ENCODE measurements around the gene GALE. TPM values are rescaled to one million over a fixed set of nuclear protein-coding genes. Genes with fewer than 3 reads are reported as not detected.

GALE gene
- total and polyA plus RNA-seq, 2 donors (not counting 1 experiment from before 2014, with no cell fraction given) = 9.4 to 12.1 TPM

- H3K4me1 Mint-ChIP-seq = peaks cover 3% of the 10 kb centered on the region
- DNase-seq (no peak), ATAC-seq (ENCODE audit: low read depth) (no peak)
- H3K27me3 Mint-ChIP-seq = no peaks in the 10 kb centered on the region
- intact Hi-C loops (cut with micrococcal nuclease) = no loop called here
- 100% methylated on average over 3 of the region's 3 CpGs for WGBS (ENCODE audit: insufficient coverage)
- Histone ChIP-seq H3K4me3 (ENCODE audit: control extremely low read depth in 1 of 5, extremely low read depth in 1 of 5, insufficient read depth in 1 of 5, low read depth in 2 of 5, low read length in 4 of 5) (no peak overlapping the region), H4K20me1 (ENCODE audit: control insufficient read depth, insufficient read depth, low read length, poor library complexity, severe bottlenecking) (peaks cover 46% of the 10 kb centered on the region), H3K27me3 (replicated peaks in 1 of 4; ENCODE audit: control extremely low read depth in 1 of 4, control insufficient read depth in 3 of 4, insufficient read depth in 4 of 4, low read length in 3 of 4) (no peaks in the 10 kb centered on the region), H3K4me1 (ENCODE audit: control insufficient read depth in 2 of 2, insufficient read depth in 2 of 2, low read length in 2 of 2) (no peaks in the 10 kb centered on the region), H3K9me3 (ENCODE audit: control extremely low read depth in 1 of 3, control insufficient read depth in 2 of 3, insufficient read depth in 1 of 3, low read length in 2 of 3) (no peaks in the 10 kb centered on the region), H2AFZ (ENCODE audit: insufficient read depth, low read depth, low read length, poor library complexity, severe bottlenecking) (no peak overlapping the region), H3K36me3 (replicated peaks in 1 of 2; ENCODE audit: control extremely low read depth in 1 of 2, control insufficient read depth in 1 of 2, extremely low read depth in 1 of 2, insufficient read depth in 2 of 2, low read length in 1 of 2) (peaks cover 8 to 95% of the 10 kb centered on the region in 2 experiments), H3K9ac (ENCODE audit: low read length) (no peak overlapping the region), H3K79me2 (ENCODE audit: control insufficient read depth, insufficient read depth, low read length) (peaks cover 47% of the 10 kb centered on the region), H3K4me2 (replicated peaks; ENCODE audit: low read depth, low read length, poor library complexity, severe bottlenecking) (no peak overlapping the region), H3K27ac (ENCODE audit: low read length in 2 of 2) (no peak overlapping the region)
- H3K9me3 Mint-ChIP-seq (ENCODE audit: insufficient read depth) = no peaks in the 10 kb centered on the region
- ChIA-PET CTCF (no interaction called here), POLR2A (no interaction called here)
- no peak overlapping the region for H3K4me3 Mint-ChIP-seq
- no peak for TF ChIP-seq CTCF (IDR thresholded peaks at IDR 0.05)
- no peak for TF ChIP-seq EZH2 (IDR thresholded peaks at IDR 0.05; ENCODE audit: borderline replicate concordance, insufficient read depth, low read depth, low read length, poor library complexity, severe bottlenecking)
- H3K27ac Mint-ChIP-seq = peak overlapping the region; percentile 26
These were observed 43.9 kb downstream of the GALE start for GRCh38 chr1:23756676-23757075.

- Mint-ChIP-seq H3K27me3 (no peaks in the 10 kb centered on the region), H3K9me3 (ENCODE audit: insufficient read depth) (no peaks in the 10 kb centered on the region), H3K4me3 (no peak overlapping the region), H3K27ac (no peak overlapping the region), H3K4me1 (peaks cover 20% of the 10 kb centered on the region)
- ATAC-seq (ENCODE audit: low read depth) = no peak
- intact Hi-C loops (cut with micrococcal nuclease) = no loop called here
- H3K4me2 ChIP-seq (replicated peaks; ENCODE audit: low read depth, low read length, poor library complexity, severe bottlenecking) = no peak overlapping the region
- no peak for DNase-seq
- no peak overlapping the region for H3K9ac ChIP-seq (ENCODE audit: low read length)
- POLR2A ChIA-PET = no interaction called here
- no peak for TF ChIP-seq CTCF (IDR thresholded peaks at IDR 0.05)
- no peak for TF ChIP-seq EZH2 (IDR thresholded peaks at IDR 0.05; ENCODE audit: borderline replicate concordance, insufficient read depth, low read depth, low read length, poor library complexity, severe bottlenecking)
- H3K9me3 ChIP-seq (ENCODE audit: control extremely low read depth in 1 of 3, control insufficient read depth in 2 of 3, insufficient read depth in 1 of 3, low read length in 2 of 3) = no peaks in the 10 kb centered on the region
- H3K27me3 ChIP-seq (replicated peaks in 1 of 4; ENCODE audit: control extremely low read depth in 1 of 4, control insufficient read depth in 3 of 4, insufficient read depth in 4 of 4, low read length in 3 of 4) = no peaks in the 10 kb centered on the region
- peaks cover 3 to 86% of the 10 kb centered on the region in 2 experiments for H3K36me3 ChIP-seq (replicated peaks in 1 of 2; ENCODE audit: control extremely low read depth in 1 of 2, control insufficient read depth in 1 of 2, extremely low read depth in 1 of 2, insufficient read depth in 2 of 2, low read length in 1 of 2)
- H3K79me2 ChIP-seq (ENCODE audit: control insufficient read depth, insufficient read depth, low read length) = peaks cover 77% of the 10 kb centered on the region
- H3K4me3 ChIP-seq (ENCODE audit: control extremely low read depth in 1 of 5, extremely low read depth in 1 of 5, insufficient read depth in 1 of 5, low read depth in 2 of 5, low read length in 4 of 5) = no peak overlapping the region
- no peak overlapping the region for H2AFZ ChIP-seq (ENCODE audit: insufficient read depth, low read depth, low read length, poor library complexity, severe bottlenecking)
- H4K20me1 ChIP-seq (ENCODE audit: control insufficient read depth, insufficient read depth, low read length, poor library complexity, severe bottlenecking) = peaks cover 51% of the 10 kb centered on the region
- H3K27ac ChIP-seq (ENCODE audit: low read length in 2 of 2) = no peak overlapping the region
- H3K4me1 ChIP-seq (ENCODE audit: control insufficient read depth in 2 of 2, insufficient read depth in 2 of 2, low read length in 2 of 2) = peaks cover 4 to 5% of the 10 kb centered on the region in 2 donors
- CTCF ChIA-PET = interaction anchor here (0.6 to 3.1 kb wide), 10 partner anchors 10 to 214 kb away, joined by 3 to 18 read pairs (median 4); partner anchors contain the start of gene RPL11
- WGBS (ENCODE audit: insufficient coverage) = no CpG with 5 or more reads among the region's 1 CpG
These were observed 47.6 kb downstream of the GALE start for GRCh38 chr1:23752909-23753308.
